NOMO-1 treated with DMSO at 0.1 percent for 48 hours (cell line): Measurements from ENCODE around the gene VWA3B.

Experiments used
- DNase-seq: peaks from one replicate; lab custom pipeline; 2025; ENCODE audit not compliant: unreplicated experiment; lab: John Stamatoyannopoulos, UW

The VWA3B gene

GRCh38 chr2:98324181-98324580 is 237.2 kb downstream of the VWA3B start:
- DNase-seq, result no peak

- no peak for DNase-seq
These were observed 240.8 kb downstream of the VWA3B start for GRCh38 chr2:98327776-98328175.

DNA sequence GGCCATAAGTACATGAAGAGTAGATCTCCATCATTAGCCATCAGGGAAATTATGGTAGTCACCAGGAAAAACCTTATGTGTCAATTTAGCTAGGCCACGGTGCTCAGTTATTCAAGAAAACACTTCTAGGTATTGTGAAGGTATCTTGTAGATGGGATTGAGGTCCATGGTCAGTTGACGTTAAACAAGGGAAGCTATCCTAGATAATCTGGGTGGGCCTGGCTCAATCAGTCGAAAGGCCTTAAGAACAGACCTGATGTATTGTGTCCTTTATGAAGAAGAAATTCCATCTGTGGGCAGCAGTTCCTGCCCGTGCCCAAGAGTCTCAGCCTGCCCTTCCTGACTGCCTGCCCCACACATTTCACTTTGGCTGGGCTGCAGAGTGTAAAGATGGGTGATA is 242.6 kb downstream of the VWA3B start:
- no peak for DNase-seq

GRCh38 chr2:98332989-98333388 is 246.0 kb downstream of the VWA3B start:
- DNase-seq, result no peak

- DNase-seq, result no peak
These were observed 247.0 kb downstream of the VWA3B start for GRCh38 chr2:98333922-98334321.

- no peak for DNase-seq
These were observed 247.6 kb downstream of the VWA3B start for GRCh38 chr2:98334439-98335078.

DNA sequence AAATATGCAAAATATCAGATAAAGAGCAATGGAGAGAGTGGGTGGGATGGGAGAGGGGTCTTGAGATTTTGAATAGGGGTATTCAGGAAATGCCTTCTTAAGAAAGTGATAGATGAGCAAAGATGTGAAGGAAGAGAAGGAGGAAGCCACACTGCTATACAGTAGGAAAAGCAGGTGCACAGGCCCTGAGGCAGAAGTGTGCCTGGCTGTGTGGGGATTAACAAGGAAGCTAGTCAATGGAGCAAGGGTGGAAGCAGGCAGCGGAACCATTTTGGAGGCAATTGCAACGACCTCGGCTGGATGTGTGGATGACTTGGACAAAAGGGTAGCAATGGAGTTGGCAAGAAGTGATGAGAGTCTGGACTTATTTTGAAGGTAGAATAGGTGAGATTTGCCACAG is 248.3 kb downstream of the VWA3B start:
- DNase-seq, result no peak

GRCh38 chr2:98341241-98341640 is 254.3 kb downstream of the VWA3B start:
- DNase-seq, result no peak

- no peak for DNase-seq
These were observed 256.3 kb downstream of the VWA3B start for GRCh38 chr2:98343285-98343684.

- no peak for DNase-seq
These were observed 259.6 kb downstream of the VWA3B start, which contains the start of gene CNGA3 for GRCh38 chr2:98346311-98347236. Gene CNGA3 (plus strand): TSS chr2:98346456. CDS start chr2:98369976, 23,520 bp downstream.

- DNase-seq, result no peak
These were observed 260.5 kb downstream of the VWA3B start for GRCh38 chr2:98347298-98348065.

DNA sequence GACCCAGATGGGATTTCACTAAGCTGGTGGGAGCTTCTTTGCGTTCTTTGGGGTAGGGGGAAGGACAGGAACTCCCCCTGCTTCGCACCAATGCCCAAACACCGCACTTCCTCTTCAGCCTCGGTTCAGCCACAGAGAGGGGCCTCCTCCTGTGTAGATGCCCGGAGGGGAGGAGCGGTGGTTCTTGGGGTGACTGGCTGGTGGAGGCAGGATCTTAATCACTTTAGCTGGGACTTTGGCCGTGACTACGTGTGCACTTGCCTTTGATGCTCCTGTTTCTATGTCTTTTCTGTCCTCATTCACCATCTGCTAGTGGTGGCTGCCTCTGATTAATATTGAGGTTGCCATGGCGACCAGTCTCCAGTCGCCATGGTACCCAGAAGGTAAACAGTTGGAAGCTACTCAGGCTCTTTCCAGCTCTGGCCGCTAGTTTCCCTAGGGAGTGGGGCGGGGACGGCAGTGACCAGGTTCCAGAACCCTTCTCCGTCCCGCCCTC is 261.1 kb downstream of the VWA3B start:
- no peak for DNase-seq

DNA sequence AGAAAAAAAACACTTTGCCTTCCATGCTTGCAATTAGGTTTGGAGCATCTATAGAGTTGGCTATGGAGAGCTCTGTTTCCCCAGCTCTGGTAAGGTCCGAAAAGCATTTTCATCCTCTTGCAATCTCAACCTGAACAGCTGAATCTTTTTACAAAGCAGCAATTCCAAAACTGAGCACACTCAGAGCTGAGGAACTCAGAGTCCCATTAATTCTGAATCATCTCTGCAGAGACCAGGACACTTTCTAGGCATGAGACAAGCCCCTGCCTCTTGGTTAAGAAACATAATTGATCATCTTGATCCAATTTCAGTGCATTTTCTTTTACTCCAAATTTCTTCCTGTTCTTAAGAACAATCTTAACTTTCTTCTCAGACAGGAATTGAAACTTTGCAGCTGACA is 263.4 kb downstream of the VWA3B start:
- DNase-seq, result no peak

DNA sequence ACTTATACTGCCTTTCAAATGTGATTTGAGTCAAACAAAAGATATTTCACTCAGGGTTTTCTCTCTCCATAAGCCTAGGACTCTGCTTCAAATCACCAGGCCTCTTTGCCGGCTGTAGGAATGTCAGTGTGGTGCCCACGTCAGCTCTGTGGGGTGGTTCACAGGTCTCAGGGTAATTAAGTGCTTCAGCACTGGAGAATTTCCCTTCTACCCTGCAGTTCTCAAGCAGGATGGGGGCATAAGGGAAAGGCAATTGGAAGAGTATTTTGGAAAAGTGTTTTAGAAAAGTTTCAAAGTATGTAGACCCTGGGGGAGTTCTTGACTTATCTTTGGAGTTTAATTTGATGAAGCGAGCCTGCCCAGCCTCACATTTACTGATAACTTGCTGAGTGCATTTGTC is 268.9 kb downstream of the VWA3B start:
- DNase-seq, result no peak

DNA sequence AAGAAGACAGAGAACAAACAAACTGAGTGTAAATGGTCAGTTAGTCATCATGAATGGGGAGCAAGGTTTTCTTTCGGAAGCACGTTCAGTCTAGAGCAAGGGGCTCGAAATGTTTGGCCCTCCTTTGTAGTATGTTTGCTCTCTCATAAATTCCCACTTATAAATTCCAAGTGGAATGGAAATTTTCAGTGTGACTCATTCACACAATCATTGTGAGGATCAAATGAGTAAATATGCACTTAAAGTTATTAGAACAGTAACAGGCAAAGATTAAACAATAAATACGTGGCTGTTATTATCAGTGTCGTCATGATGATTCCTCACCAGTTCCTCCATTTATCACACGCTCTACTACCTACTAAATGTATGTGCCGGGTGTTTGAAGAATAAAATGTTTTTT is 269.8 kb downstream of the VWA3B start:
- DNase-seq, result no peak

DNA sequence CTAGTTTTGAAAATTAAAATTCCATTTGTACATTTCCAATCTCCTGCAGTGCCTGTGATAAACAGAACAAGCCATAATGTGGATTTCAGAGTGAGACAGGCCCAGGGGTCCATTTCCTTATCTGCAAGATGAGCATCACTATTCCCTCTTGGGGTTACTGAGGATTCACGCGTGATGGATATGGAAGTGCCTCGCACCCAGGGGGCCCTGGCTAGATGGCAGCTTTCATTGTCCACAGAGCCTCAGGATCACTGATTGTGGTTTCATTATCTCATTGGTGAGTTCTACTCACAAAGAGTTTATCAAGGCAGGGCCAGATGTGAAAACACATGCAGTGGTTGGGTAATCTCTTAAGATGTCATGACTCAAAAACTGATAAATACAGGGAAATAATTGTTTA is 270.9 kb downstream of the VWA3B start:
- no peak for DNase-seq

DNA sequence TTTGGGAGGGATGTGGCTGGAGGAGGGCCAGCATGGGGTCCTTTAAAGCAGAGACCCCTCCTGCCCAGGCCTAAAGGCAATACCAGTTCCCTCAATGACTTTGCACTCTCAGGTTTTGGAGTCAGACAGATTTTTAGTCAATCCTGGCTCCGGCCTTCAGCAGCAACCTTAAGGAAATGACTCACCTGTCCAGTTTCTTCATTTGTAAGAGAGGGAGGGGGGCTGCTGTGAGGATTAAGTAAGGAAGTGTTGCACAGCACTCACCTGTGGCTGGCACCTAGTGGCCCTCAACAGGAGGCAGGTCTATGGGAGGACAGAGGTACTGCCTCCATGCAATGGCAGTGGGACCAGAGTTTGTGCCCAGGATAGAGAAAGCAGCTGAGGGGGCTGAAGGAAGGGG is 273.0 kb downstream of the VWA3B start:
- DNase-seq, result no peak
